HG03159 (cell line): ENCODE measurements around the gene OR2B6.
"Not testable (repeated sequence)": the region's sequence is repeated elsewhere in the genome, so short reads cannot be mapped to it uniquely, and the experiment has no call there.

ENCODE experiments used
- ATAC-seq: cut with Tn5 transposase; IDR thresholded peaks from one replicate; pipeline ENCODE4 v1.9.1; 2021; ENCODE audit warnings: mild to moderate bottlenecking, moderate library complexity; ENCODE audit not compliant: unreplicated experiment

OR2B6 gene

GRCh38 chr6:27956941-27957340, at the start of gene OR2B6:
Gene OR2B6, plus strand, starts transcription at chr6:27957241. Its CDS starts 0 bp downstream, at chr6:27957241.
- ATAC-seq: no peak

- ATAC-seq: no peak
These were observed 49.0 kb upstream of the OR2B6 start for GRCh38 chr6:27908017-27908416.

DNA sequence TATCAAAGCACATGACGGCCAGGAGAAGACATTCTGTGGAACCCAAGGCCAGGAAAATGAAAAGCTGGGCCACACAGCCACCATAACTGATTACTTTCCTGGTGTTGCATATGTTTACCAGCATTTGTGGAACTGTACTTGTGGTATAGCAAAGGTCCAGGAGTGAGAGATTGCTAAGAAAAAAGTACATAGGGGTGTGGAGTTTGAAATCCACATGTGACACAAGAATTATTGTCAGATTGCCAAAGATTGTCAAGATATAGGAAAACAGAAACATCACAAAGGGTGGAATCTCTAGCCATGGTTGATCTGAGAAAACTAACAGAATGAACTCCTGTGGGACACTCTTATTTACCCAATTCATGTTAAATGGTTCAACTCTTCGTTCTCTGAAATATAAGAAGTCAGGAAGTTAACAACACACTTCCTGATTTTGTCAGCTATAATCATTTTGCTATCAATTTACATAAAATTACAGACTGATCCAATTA, 45.0 kb upstream of the OR2B6 start, which contains the start of gene OR2B2:
Gene OR2B2, minus strand, starts transcription at position 441 of the 491 bp plus-strand sequence. Its CDS starts 77 bp downstream, at position 364.
- no peak for ATAC-seq

- ATAC-seq: no peak
These were observed 34.1 kb upstream of the OR2B6 start for GRCh38 chr6:27922949-27923348.

DNA sequence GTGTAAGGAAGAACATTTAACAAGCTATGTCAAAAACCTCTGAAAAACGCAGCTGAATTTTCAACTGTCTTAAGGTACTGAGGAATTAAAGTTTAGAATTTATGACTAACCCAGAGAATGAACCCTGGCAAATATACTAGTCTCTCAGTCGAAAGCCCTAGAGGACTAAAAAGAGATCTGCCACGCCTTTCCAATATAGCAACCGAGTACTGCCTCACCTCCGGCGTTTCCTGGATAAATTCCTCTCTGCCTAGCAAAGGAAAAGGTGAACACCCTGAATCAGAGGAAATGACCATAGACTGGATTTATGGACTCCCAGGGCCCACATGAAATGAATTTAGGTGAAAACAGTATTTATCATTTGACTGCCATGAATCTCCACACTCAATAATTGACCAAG, 32.9 kb upstream of the OR2B6 start:
- no peak for ATAC-seq

GRCh38 chr6:27928041-27928440, 29.0 kb upstream of the OR2B6 start:
- ATAC-seq: not testable (repeated sequence)

GRCh38 chr6:27929930-27930329, 27.1 kb upstream of the OR2B6 start:
- ATAC-seq: not testable (repeated sequence)

DNA sequence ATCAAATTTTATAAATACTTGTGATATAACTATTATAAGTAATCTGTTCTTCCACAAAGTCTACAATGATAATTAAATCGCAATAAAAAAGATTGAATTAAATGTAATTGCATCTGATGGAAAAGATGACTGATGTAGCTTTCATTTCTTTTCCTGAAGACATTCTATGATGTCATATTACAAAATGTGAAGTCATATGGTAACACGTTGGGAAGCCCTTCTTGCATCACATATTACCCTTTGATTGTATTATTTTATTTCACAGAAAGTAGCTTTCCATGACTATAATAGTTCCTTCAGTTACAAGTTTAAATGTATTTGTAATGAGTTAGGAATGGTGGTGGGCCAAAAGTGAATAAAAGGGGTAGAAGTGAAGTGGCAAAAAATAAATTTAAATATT, 25.8 kb upstream of the OR2B6 start:
- ATAC-seq: no peak

DNA sequence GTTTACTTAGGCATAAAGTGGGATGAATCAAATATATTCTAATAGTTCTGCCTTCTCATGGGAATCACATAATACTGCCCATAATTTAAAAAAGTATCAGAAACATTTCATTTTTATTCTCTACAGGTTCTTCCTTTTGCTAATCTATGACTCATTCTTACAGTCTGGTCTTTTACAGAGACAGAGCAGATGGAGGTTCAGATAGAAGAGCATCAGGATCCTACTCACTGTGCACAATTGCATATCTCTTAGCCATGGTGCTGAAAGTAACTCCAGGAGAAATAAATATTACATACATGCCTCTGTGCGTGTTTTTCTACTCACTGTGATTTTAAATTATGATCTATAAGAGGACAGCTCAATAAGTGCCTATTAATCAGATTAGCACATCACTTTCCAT, 16.3 kb upstream of the OR2B6 start:
- ATAC-seq: no peak

GRCh38 chr6:27943072-27943471, 14.0 kb upstream of the OR2B6 start:
- ATAC-seq: not testable (repeated sequence)

GRCh38 chr6:27948237-27948636, 8.8 kb upstream of the OR2B6 start:
- ATAC-seq: no peak

GRCh38 chr6:27951040-27951439, 6.0 kb upstream of the OR2B6 start:
- ATAC-seq: no peak

GRCh38 chr6:27957516-27957915, 475 bp downstream of the OR2B6 start:
- no peak for ATAC-seq

DNA sequence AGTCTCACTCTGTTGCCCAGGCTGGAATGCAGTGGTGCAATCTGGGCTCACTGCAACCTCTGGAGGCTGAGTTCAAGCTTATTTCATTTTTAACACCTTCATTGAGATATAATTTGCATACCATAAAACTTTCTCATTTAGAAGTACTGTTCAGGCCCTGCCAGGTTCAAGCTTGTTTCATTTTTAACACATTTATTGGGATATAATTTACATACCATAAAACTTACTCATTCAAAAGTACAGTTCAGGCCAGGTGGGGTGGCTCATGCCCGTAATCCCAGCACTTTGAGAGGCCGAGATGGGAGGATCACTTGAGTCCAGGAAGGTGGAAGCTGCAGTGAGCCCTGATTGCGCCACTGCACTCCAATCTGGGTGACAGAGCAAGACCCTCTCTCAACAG, 5.5 kb downstream of the OR2B6 start:
- ATAC-seq: no peak

DNA sequence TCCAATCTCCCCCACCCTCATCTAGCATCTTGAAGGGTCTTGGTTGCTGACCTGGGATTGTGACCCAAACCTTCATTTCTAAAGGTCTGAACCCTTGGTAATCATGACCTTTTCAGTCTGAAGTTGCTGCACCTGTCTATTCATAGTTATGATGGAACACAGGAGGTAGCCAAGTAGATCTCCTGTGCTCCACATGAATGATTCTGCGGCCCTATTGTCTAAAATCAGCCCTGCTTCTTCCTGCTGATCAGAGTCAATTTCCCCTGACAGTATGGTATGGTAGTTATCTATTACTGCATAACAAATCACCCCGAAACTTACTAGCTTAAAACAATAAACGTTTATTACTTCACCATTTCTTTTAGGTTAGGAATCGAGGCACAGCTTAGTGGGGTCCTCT, 9.0 kb downstream of the OR2B6 start:
- no peak for ATAC-seq

DNA sequence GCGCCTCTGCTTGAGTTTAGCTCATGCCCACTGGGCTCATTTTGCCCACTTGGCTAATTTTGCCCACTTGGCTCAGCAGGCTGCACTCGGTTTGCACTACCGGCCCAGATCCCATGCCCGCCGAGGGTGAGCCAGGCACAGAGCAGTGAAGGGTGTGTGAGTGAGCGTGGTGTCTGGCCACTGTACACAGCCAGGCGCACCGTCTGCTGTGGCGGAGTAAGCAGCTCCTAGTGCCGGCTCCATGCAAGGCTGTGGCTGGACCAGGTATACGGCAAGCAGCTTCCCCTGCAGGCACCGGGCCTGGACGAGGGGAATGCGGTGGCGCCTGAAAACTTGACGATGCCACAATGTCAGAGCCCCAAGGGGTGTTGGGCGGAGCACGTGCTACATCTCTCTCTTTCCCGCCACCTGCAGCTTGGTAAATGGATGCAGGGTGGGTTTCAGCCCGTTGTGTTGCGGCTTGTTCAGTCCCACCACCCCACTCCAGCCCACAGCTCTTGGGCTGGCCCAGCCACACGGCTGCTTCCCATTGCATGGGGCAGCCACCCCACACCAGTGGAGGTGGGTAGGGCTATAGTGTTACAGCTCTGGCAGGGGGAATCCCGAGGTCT, 9.9 kb downstream of the OR2B6 start:
- no peak for ATAC-seq

DNA sequence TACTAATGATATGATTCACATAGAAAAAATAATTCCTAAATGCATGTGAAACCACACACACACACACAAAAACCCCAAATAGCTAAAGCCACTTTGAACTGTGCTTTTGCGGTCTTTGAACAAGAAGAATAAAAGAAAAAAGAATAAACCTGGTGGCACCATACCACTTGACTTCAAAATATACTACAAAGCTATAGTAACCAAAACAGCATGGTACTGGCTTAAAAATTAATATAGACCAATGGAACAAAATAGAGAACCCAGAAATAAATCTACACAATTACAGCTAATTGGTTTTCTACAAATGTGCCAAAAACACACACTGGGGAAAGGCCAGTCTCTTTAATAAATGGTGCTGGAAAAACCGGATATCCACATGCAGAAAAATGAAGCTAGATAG, 13.4 kb downstream of the OR2B6 start:
- ATAC-seq: no peak

DNA sequence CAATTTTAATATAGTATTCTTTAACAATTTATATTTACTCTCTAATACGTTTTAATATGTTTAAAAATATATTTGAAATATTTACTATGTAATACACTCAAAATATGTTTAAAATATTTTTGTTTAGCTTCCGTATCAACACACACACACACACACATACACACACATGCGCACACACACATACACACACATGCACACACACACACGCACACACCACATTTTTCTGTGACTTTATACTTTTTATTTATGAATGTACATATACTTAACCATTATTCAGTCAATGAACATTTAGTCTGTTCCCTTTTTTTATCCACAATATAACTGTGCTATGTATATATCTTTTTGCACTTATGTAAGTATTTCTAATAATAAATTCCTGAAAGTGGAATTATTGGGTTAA, 15.7 kb downstream of the OR2B6 start:
- no peak for ATAC-seq

DNA sequence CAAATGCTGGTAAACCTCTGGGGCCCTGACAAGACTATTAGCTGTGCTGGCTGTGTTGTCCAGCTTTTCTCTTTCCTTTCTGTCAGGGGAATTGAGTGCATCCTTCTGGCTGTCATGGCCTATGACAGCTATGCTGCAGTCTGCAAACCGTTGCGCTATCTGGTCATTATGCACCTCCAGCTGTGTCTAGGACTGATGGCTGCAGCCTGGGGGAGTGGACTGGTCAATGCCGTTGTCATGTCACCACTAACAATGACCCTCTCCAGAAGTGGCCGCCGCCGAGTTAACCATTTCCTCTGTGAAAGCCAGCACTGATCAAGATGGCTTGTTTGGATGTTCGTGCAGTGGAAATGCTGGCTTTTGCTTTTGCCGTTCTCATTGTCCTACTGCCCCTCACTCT, 20.3 kb downstream of the OR2B6 start:
- no peak for ATAC-seq

DNA sequence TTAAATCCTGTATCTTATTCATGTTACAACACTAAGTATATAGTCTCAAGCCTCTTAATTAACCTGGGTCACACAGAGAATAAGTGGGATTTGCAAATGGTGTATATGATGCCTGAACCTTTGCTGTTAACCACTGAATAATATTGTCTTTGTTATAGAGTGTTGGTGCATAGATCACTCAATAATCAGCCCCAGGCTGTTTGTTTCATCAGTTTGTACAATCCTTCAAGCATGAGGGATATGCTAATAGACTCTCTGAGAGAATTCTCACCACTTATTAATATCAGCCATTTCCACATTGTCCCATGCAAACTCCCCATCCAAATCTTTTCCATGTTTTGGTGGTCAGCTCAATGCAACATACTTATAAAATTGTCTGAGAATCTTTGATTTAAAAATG, 21.7 kb downstream of the OR2B6 start:
- ATAC-seq: no peak

DNA sequence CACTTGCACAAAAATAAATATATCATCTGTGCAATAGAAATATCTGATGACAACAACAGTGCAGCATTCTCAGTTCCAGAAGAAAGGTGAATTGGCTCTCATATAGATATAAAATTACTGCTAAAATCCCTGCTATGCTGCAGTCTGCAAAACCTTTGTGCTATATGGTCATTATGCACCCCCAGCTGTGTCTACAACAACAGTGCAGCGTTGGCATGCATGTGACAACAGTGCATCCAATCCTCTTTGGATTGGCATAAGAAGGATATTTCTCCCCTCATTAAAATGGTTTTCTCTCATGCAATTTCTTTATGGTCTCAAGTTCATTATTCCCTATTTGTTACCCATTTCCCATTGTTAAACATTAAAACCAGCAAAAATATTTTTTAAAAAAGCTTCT, 23.1 kb downstream of the OR2B6 start:
- no peak for ATAC-seq

- no peak for ATAC-seq
These were observed 30.1 kb downstream of the OR2B6 start for GRCh38 chr6:27986928-27987725.
